Natural killer cell (primary cell): ENCODE measurements around the gene CD248. TPM values are rescaled to one million over a fixed set of nuclear protein-coding genes. Genes with fewer than 3 reads are reported as not detected.
A peak's percentile ranks its signal among the peaks of the same experiment; 100 is the strongest.

Experiments
- ATAC-seq, 3 donors: fragments of 150-1000 bp in 2 of 3; fragments of 200-7000 bp in 1 of 3; cut with Tn5 transposase; 1 replicate in 1 of 3; 2 replicates in 2 of 3; pipeline ENCODE4 v1.10.0; 2021; ENCODE audit warnings: mild to moderate bottlenecking in 2 of 3, moderate library complexity in 2 of 3
- DNase-seq, 2 donors: peaks; one replicate each; pipeline versions ENCODE4 v3.0.0 to v3.0.0-alpha.2; 2013 to 2021; ENCODE audit warnings: mixed read lengths in 1 of 2
- H3K27ac ChIP-seq: one replicate; pipeline ENCODE4 v1.5.1; 2013; ENCODE audit warnings: mild to moderate bottlenecking, low read length
- H3K27me3 ChIP-seq: one replicate; pipeline ENCODE4 v1.6.1; 2013; ENCODE audit warnings: low read length; ENCODE audit not compliant: control insufficient read depth, insufficient read depth
- H3K36me3 ChIP-seq: one replicate; pipeline ENCODE4 v1.6.1; 2013; ENCODE audit warnings: low read length; ENCODE audit not compliant: control insufficient read depth, insufficient read depth
- H3K4me1 ChIP-seq: one replicate; pipeline ENCODE4 v1.6.1; 2013; ENCODE audit warnings: low read length; ENCODE audit not compliant: control insufficient read depth, insufficient read depth
- H3K4me3 ChIP-seq: one replicate; pipeline ENCODE4 v1.5.1; 2013; ENCODE audit warnings: low read length
- H3K9me3 ChIP-seq: one replicate; pipeline ENCODE4 v1.6.1; 2013; ENCODE audit warnings: low read length; ENCODE audit not compliant: control insufficient read depth, insufficient read depth
- H3K27ac Mint-ChIP-seq, 2 donors: one replicate each; pipeline ENCODE4 v1.8.0; 2022; ENCODE audit warnings: mild to moderate bottlenecking in 2 of 2, mixed read lengths in 2 of 2, moderate library complexity in 1 of 2
- H3K27me3 Mint-ChIP-seq, 2 donors: one replicate each; pipeline ENCODE4 v1.8.0; 2022; ENCODE audit warnings: low read depth in 2 of 2, mixed read lengths in 2 of 2
- H3K36me3 Mint-ChIP-seq: one replicate; pipeline ENCODE4 v1.8.0; 2022; ENCODE audit warnings: mixed read lengths
- H3K4me1 Mint-ChIP-seq, 2 donors: one replicate each; pipeline ENCODE4 v1.8.0; 2022; ENCODE audit warnings: mixed read lengths in 2 of 2
- H3K4me3 Mint-ChIP-seq: one replicate; pipeline ENCODE4 v1.8.0; 2022; ENCODE audit warnings: mild to moderate bottlenecking, moderate library complexity, mixed read lengths
- H3K9me3 Mint-ChIP-seq, 2 donors: one replicate each; pipeline ENCODE4 v1.8.0; 2022; ENCODE audit warnings: mixed read lengths in 2 of 2
- WGBS: methylation state at CpG from one replicate; pipeline ENCODE4 v1.1.7; 2013; ENCODE audit warnings: missing lambda C conversion rate; ENCODE audit not compliant: insufficient coverage; 5-methylcytosine and 5-hydroxymethylcytosine counted together
- intact Hi-C: fragments of 100-400 bp; cut with micrococcal nuclease; formaldehyde crosslinking; loops from one replicate; pipeline ENCODE4 v1.14.2; 2022
- total RNA-seq, 4 donors: library from RNA; stranded (reverse); fragments of 120-200 nt in 1 of 4; gene quantifications; one replicate each; pipeline versions ENCODE4 v1.2.3 to v1.2.4, GENCODE V29; 2013 to 2022
- TF ChIP-seq, protein P1 (sequence below): fragments of 200-600 bp; IDR thresholded peaks from one replicate; pipeline ENCODE4 v1.8.0; 2022; ENCODE audit warnings: antibody characterized with exemption

The CD248 gene
- total RNA-seq, 3 donors from 2014 or later (not counting 1 experiment from before 2014, with no cell fraction given), result 0.23 to 0.40 (median 0.32) TPM

DNA sequence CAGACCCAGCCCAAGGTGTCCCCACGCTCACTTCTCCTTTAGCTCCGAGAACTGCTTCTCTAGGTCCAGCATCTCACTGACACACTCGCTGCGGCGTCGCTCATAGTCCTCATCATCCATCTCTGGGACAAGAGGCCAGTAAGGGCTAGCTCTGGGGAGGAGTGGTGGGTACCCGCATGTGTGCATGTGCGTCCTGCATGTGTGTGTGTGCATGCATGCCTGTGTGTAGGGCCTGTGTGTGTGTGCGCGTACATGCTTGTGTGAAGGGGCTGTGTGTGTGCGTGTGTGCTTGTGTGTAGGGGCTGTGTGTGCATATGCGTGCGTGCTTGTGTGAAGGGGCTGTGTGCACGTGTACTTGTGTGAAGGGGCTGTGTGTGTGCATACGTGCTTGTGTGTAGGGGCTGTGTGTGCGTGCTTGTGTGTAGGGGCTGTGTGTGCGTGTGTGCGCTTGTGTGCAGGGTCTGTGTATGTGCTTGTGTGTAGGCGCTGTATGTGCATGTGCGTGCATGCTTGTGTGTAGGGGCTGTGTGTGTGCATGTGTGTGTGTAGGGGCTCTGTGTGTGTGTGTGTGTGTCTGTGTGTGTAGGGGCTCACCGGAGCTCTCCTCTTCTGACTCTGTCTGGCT, 24.8 kb upstream of the CD248 start:
- WGBS, result 97% methylated on average over 20 of the region's 21 CpGs

DNA sequence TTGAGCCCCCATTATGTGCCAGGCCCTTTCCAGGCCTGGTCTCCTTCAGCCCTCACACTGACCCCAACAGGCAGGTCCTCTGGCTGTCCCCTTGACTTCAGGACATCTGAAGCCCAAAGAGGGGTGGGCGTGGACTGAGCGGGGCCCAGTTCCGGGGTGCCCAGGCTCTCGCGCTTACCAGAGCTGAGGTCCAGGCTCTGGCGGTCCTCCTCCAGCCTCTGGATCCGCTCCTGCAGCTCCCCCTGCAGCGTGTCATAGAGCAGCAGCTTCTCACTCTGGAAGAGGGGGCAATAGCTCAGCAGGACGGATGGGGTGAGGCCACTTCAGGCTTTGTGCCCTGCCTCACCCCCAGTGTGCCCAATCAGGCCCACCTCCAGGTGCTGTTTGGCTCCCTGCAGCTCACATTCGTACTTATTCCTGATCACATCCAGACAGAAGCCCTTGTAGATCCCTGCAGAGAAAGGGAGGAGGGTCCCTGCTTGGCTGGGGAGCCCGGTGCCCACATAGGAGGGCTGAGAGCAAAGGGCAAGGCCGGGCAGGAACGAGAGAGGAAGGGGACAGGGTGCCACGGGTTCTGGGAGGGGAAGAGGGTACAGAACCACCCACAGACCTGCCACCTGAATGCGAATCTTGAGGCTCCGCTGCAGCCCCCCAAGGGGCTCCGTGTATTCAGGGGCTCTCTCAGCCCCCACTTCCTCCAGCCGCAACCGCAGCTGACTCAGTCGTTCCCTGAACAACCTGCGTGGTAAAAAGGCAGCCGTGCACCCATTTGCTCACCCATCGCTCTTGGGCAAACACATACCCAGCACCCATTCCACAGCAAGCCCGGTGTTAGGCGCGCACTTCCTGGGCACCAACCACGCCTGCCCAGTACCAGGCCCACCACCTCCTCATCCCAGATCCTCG, 24.0 kb upstream of the CD248 start:
- Mint-ChIP-seq H3K27me3 (peaks cover 0 to 11% of the 10 kb centered on the region in 2 donors), H3K27ac (no peak overlapping the region), H3K36me3 (no peaks in the 10 kb centered on the region), H3K4me1 (peaks cover 41 to 53% of the 10 kb centered on the region in 2 donors), H3K9me3 (no peaks in the 10 kb centered on the region), H3K4me3 (no peak overlapping the region)
- H3K27ac ChIP-seq, result no peak overlapping the region
- intact Hi-C loops, result loop anchor here (10.0 kb wide), 1 partner anchor 1256 kb away; the partner anchor contains the start of genes CDCA5 and ZFPL1
- H3K36me3 ChIP-seq, result peaks cover 49% of the 10 kb centered on the region
- ATAC-seq (no peak), DNase-seq (peak in 1 of 2 donors; percentile 2)
- 95% methylated on average over 28 of the region's 28 CpGs for WGBS
- H3K4me1 ChIP-seq, result peaks cover 42% of the 10 kb centered on the region
- TF ChIP-seq, protein P1, sequence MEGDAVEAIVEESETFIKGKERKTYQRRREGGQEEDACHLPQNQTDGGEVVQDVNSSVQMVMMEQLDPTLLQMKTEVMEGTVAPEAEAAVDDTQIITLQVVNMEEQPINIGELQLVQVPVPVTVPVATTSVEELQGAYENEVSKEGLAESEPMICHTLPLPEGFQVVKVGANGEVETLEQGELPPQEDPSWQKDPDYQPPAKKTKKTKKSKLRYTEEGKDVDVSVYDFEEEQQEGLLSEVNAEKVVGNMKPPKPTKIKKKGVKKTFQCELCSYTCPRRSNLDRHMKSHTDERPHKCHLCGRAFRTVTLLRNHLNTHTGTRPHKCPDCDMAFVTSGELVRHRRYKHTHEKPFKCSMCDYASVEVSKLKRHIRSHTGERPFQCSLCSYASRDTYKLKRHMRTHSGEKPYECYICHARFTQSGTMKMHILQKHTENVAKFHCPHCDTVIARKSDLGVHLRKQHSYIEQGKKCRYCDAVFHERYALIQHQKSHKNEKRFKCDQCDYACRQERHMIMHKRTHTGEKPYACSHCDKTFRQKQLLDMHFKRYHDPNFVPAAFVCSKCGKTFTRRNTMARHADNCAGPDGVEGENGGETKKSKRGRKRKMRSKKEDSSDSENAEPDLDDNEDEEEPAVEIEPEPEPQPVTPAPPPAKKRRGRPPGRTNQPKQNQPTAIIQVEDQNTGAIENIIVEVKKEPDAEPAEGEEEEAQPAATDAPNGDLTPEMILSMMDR, result no peak
- no peaks in the 10 kb centered on the region for H3K27me3 ChIP-seq
- H3K4me3 ChIP-seq, result no peak overlapping the region
- no peaks in the 10 kb centered on the region for H3K9me3 ChIP-seq

More for the DNA sequence above, 24.8 kb upstream of the CD248 start:
- H3K27ac Mint-ChIP-seq, result no peak overlapping the region
- Histone ChIP-seq H3K27ac (no peak overlapping the region), H3K4me1 (peaks cover 42% of the 10 kb centered on the region), H3K9me3 (no peaks in the 10 kb centered on the region), H3K27me3 (no peaks in the 10 kb centered on the region), H3K4me3 (no peak overlapping the region), H3K36me3 (peaks cover 49% of the 10 kb centered on the region)
- no peak for ATAC-seq
- peak overlapping the region; percentile 33 for H3K4me3 Mint-ChIP-seq
- TF ChIP-seq, protein P1, result no peak
- DNase-seq, result peak in 1 of 2 donors; percentile 1
- intact Hi-C loops, result loop anchor here (10.0 kb wide), 1 partner anchor 1257 kb away; the partner anchor contains the start of genes CDCA5 and ZFPL1
- peaks cover 34 to 46% of the 10 kb centered on the region in 2 donors for H3K4me1 Mint-ChIP-seq
- peaks cover 0 to 6% of the 10 kb centered on the region in 2 donors for H3K27me3 Mint-ChIP-seq
- H3K36me3 Mint-ChIP-seq, result no peaks in the 10 kb centered on the region
- no peaks in the 10 kb centered on the region for H3K9me3 Mint-ChIP-seq

DNA sequence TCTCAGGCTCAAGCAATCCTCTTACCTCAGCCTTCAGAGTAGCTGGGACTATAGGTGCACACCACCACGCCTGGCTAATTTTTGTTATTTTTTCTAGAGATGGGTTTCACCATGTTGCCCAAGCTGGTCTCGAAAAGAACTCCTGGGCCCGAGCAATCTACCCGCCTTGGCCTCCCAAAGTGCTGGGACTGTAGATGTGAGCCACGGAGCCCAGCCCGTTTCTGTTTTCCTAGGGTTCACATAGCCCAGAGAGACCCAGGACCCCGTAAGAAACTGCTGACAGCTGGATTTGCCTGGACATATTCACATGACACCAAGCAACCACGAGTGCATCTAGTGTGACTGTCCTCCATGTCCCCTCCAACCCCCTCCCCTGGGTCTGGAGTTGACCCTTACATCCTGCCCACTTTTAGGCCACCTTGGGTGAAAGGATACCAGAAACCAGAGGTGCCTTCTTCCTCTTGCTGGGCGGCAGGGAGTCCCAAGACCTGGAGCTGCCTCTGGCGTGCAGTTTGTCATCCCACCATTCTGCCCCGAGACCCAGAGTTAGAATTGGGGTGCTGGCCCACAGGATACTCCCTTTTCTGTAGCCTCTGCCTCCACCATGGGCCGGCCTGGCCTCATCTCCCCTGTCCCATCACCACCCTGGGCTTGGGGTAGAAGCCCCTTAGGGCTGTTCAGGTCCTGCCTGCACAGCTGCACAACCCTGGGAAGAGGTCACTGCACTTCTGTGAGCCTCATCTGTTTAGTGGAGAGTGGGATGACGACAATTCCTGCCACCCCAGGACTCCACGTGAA, 23.0 kb upstream of the CD248 start:
- TF ChIP-seq, protein P1, result no peak
- H3K9me3 Mint-ChIP-seq, result no peaks in the 10 kb centered on the region
- no peak overlapping the region for H3K27ac Mint-ChIP-seq
- H3K4me1 Mint-ChIP-seq, result peaks cover 35 to 55% of the 10 kb centered on the region in 2 donors
- no peaks in the 10 kb centered on the region for H3K9me3 ChIP-seq
- H3K4me1 ChIP-seq, result peaks cover 39% of the 10 kb centered on the region
- no peak overlapping the region for H3K4me3 Mint-ChIP-seq
- no peak overlapping the region for H3K4me3 ChIP-seq
- no peaks in the 10 kb centered on the region for H3K27me3 ChIP-seq
- no peak overlapping the region for H3K27ac ChIP-seq
- H3K36me3 ChIP-seq, result peaks cover 49% of the 10 kb centered on the region
- intact Hi-C loops, result loop anchor here (10.0 kb wide), 1 partner anchor 1255 kb away; the partner anchor contains the start of genes CDCA5 and ZFPL1
- 85% methylated on average over 14 of the region's 14 CpGs for WGBS
- peaks cover 0 to 16% of the 10 kb centered on the region in 2 donors for H3K27me3 Mint-ChIP-seq
- ATAC-seq, result no peak
- DNase-seq, result peak in 1 of 2 donors; percentile 2
- H3K36me3 Mint-ChIP-seq, result no peaks in the 10 kb centered on the region
